ENCODE results near the gene STK39. TPM values are rescaled to one million over a fixed set of nuclear protein-coding genes. Genes with fewer than 3 reads are reported as not detected.

The STK39 gene
- total RNA-seq, 4 donors from 2014 or later, result 17.4 to 27.6 (median 20.6) TPM

DNA sequence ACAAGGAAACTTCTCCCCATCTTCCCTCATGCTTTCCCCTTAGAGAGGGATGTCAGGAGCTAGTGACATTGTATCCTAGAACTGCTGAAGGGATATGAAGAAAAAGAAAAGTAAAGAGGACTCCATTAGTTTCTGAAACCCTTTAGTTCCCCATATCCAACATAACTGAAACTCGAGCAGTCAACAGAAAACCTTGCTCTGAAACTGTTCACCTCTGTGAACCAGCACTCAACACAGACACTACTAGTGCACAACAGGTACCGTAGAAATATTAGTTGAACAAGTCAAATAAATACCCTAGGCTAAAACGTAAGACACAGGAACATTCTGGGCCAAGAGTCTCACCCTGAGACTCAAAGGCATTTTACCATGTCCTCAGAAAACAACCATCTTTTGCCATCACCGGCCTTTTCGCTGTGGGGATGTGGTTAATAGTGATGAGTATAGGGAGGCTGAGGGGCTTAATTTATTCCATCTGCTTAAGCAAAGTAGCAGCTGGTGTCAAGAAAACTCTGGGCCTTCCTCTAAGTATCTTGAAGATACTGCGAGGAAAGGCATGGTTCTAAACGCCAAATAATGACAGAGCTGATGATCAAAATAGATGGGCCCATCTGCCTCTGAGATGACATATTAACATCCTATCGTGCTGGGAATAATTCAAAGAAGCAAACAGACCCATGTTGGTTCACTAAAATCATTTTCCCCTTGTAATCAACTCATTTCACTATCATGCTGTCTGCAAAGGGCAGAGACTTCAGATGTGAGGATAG, 156.8 kb downstream of the STK39 start:
- Histone ChIP-seq H3K27ac (no peak overlapping the region), H3K4me3 (no peak overlapping the region), H3K36me3 (peaks cover 0 to 8% (median 0%) of the 10 kb centered on the region in 3 donors), H3K4me1 (no peaks in the 10 kb centered on the region), H3K9me3 (no peaks in the 10 kb centered on the region), H3K27me3 (no peaks in the 10 kb centered on the region)
- DNase-seq, result no peak
- TF ChIP-seq POLR2A (IDR thresholded peaks at IDR 0.05) (no peak), CTCF (IDR thresholded peaks at IDR 0.05) (no peak)
- WGBS, 2 donors, result 78 to 91% methylated on average over 8 of the region's 8 CpGs
- intact Hi-C loops (cut with DNase I), result no loop called here

GRCh38 chr2:168089200-168089599, 158.2 kb downstream of the STK39 start:
- H3K4me3 ChIP-seq, result no peak overlapping the region
- no peak for DNase-seq
- intact Hi-C loops (cut with DNase I), result no loop called here
- no peak overlapping the region for H3K27ac ChIP-seq
- TF ChIP-seq POLR2A (IDR thresholded peaks at IDR 0.05), result no peak
- TF ChIP-seq CTCF (IDR thresholded peaks at IDR 0.05), result no peak
- H3K9me3 ChIP-seq, result no peaks in the 10 kb centered on the region
- no peaks in the 10 kb centered on the region for H3K27me3 ChIP-seq
- peaks cover 0 to 5% (median 0%) of the 10 kb centered on the region in 3 donors for H3K36me3 ChIP-seq
- H3K4me1 ChIP-seq, result no peaks in the 10 kb centered on the region
- 67 to 85% methylated on average over 1 of the region's 1 CpG for WGBS, 2 donors

- H3K4me1 ChIP-seq, result no peaks in the 10 kb centered on the region
- WGBS, 2 donors, result 88 to 93% methylated on average over 3 to 4 of the region's 4 CpGs
- TF ChIP-seq CTCF (IDR thresholded peaks at IDR 0.05) (no peak), POLR2A (IDR thresholded peaks at IDR 0.05) (no peak)
- no peak overlapping the region for H3K4me3 ChIP-seq
- no peaks in the 10 kb centered on the region for H3K9me3 ChIP-seq
- no peaks in the 10 kb centered on the region for H3K36me3 ChIP-seq
- H3K27ac ChIP-seq, result no peak overlapping the region
- no peaks in the 10 kb centered on the region for H3K27me3 ChIP-seq
- DNase-seq, result no peak
- intact Hi-C loops (cut with DNase I), result no loop called here
These were observed 160.0 kb downstream of the STK39 start for GRCh38 chr2:168087401-168087800.

DNA sequence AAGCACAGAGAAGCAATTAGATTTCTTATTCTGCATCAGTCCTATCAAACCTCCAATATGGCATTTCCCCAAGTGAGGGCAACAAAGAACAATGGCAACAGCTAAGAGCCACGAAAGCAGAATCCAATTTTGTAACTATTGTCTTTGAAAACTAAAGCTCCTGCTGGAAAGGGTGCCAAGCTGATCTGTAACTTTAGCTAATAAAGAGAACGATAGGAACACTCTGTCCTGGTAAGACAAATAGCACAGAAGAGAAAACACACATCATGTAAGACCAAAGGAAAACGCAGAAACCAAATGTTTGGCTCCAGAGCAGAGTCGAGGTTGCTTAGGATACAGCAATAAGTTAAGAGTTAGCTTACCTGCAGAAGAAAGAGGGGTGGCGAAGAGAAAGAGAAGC, 160.5 kb downstream of the STK39 start:
- Histone ChIP-seq H3K9me3 (no peaks in the 10 kb centered on the region), H3K36me3 (no peaks in the 10 kb centered on the region), H3K4me1 (no peaks in the 10 kb centered on the region), H3K27ac (no peak overlapping the region), H3K4me3 (no peak overlapping the region), H3K27me3 (no peaks in the 10 kb centered on the region)
- intact Hi-C loops (cut with DNase I), result no loop called here
- no peak for TF ChIP-seq POLR2A (IDR thresholded peaks at IDR 0.05)
- TF ChIP-seq CTCF (IDR thresholded peaks at IDR 0.05), result no peak
- WGBS, 2 donors, result 47 to 71% methylated on average over 5 of the region's 5 CpGs
- DNase-seq, result no peak

GRCh38 chr2:168085801-168086361, 161.5 kb downstream of the STK39 start:
- 80 to 86% methylated on average over 3 of the region's 4 CpGs for WGBS, 2 donors
- H3K36me3 ChIP-seq, result peaks cover 0 to 4% (median 0%) of the 10 kb centered on the region in 3 donors
- no peaks in the 10 kb centered on the region for H3K9me3 ChIP-seq
- DNase-seq, result no peak
- H3K27me3 ChIP-seq, result no peaks in the 10 kb centered on the region
- H3K4me3 ChIP-seq, result no peak overlapping the region
- intact Hi-C loops (cut with DNase I), result no loop called here
- H3K27ac ChIP-seq, result no peak overlapping the region
- TF ChIP-seq POLR2A (IDR thresholded peaks at IDR 0.05) (no peak), CTCF (IDR thresholded peaks at IDR 0.05) (no peak)
- no peaks in the 10 kb centered on the region for H3K4me1 ChIP-seq
